Lung microvascular endothelial cell (primary cell): ENCODE data around the gene ECHDC1. TPM values are rescaled to one million over a fixed set of nuclear protein-coding genes. Genes with fewer than 3 reads are reported as not detected.
"Not testable (repeated sequence)": the region's sequence is repeated elsewhere in the genome, so short reads cannot be mapped to it uniquely, and the experiment has no call there.

Source experiments
- DNase-seq, 2 donors: peaks; one replicate each; pipeline versions ENCODE4 v3.0.0 to v3.0.0-alpha.2; 2010; ENCODE audit warnings: low read depth in 2 of 2
- total RNA-seq: library from RNA; depleted of rRNA; stranded (reverse); fragments of >200 nt; gene quantifications from 2 replicates; pipeline ENCODE4 v1.2.1, GENCODE V29; 2014

The ECHDC1 gene
- total RNA-seq: 32.5 and 36.2 TPM in 2 replicates

- peak; percentile 76 to 83 for DNase-seq
Measured at GRCh38 chr6:127342946-127343808, at the start of gene ECHDC1. TSS of gene ECHDC1 (minus strand) at chr6:127343609. CDS start at chr6:127331028, 12,581 bp downstream.

- DNase-seq: no peak
Measured at GRCh38 chr6:127392301-127392700, 48.9 kb upstream of the ECHDC1 start.

GRCh38 chr6:127391094-127391953 is 47.9 kb upstream of the ECHDC1 start:
- no peak for DNase-seq

GRCh38 chr6:127389706-127390105 is 46.3 kb upstream of the ECHDC1 start:
- DNase-seq: no peak

- DNase-seq: no peak
Measured at GRCh38 chr6:127385668-127386430, 42.4 kb upstream of the ECHDC1 start.

GRCh38 chr6:127384848-127385247 is 41.4 kb upstream of the ECHDC1 start:
- DNase-seq: not testable (repeated sequence)

GRCh38 chr6:127383988-127384387 is 40.6 kb upstream of the ECHDC1 start:
- no peak for DNase-seq

GRCh38 chr6:127382413-127382812 is 39.0 kb upstream of the ECHDC1 start:
- DNase-seq: no peak

- DNase-seq: no peak
Measured at GRCh38 chr6:127381384-127381783, 38.0 kb upstream of the ECHDC1 start.

- DNase-seq: no peak
Measured at GRCh38 chr6:127376685-127377084, 33.3 kb upstream of the ECHDC1 start.

GRCh38 chr6:127367023-127367375 is 23.6 kb upstream of the ECHDC1 start:
- no peak for DNase-seq

- peak in 1 of 2 donors; percentile 83 for DNase-seq
Measured at GRCh38 chr6:127366282-127367022, 23.0 kb upstream of the ECHDC1 start.

- DNase-seq: no peak
Measured at GRCh38 chr6:127365874-127366273, 22.5 kb upstream of the ECHDC1 start.

GRCh38 chr6:127352524-127352923 is 9.1 kb upstream of the ECHDC1 start:
- no peak for DNase-seq

GRCh38 chr6:127349980-127350379 is 6.6 kb upstream of the ECHDC1 start:
- no peak for DNase-seq

GRCh38 chr6:127348028-127348661 is 4.7 kb upstream of the ECHDC1 start:
- no peak for DNase-seq

GRCh38 chr6:127347178-127347577 is 3.8 kb upstream of the ECHDC1 start:
- no peak for DNase-seq

- no peak for DNase-seq
Measured at GRCh38 chr6:127345521-127345920, 2.1 kb upstream of the ECHDC1 start.

GRCh38 chr6:127343809-127344659 is 625 bp upstream of the ECHDC1 start:
- peak; percentile 36 to 59 for DNase-seq
